Endothelial cell of umbilical vein (primary cell): Measurements from ENCODE around the gene MYLK2. TPM values are rescaled to one million over a fixed set of nuclear protein-coding genes. Genes with fewer than 3 reads are reported as not detected.

ENCODE experiments used
- BruUV-seq: library from RNA; stranded (reverse); fragments of 400-500 nt; replicated peaks from 2 replicates; lab custom pipeline; 2021; lab: Mats Ljungman, UMichigan
- CTCF ChIA-PET: fragments of 300-600, 350-600 bp; sonication (Branson Sonifier 250); formaldehyde crosslinking; loops from one replicate; lab custom pipeline; 2021; ENCODE audit warnings: antibody characterized with exemption, inconsistent platforms; lab: Charles Lee
- POLR2A ChIA-PET: fragments of 300-600, 350-600 bp; sonication (Branson Sonifier 250); formaldehyde crosslinking; loops from one replicate; lab custom pipeline; 2021; ENCODE audit warnings: antibody characterized with exemption, inconsistent platforms; lab: Charles Lee
- DNase-seq: peaks from one replicate; pipeline ENCODE4 v3.0.0-alpha.2; 2011; ENCODE audit warnings: low read depth, low spot score
- FAIRE-seq: peaks from 2 replicates; lab custom pipeline; 2011; peaks lifted over from hg19 to GRCh38; lab: Jason Lieb, UNC
- H2AFZ ChIP-seq: 2 replicates; pipeline ENCODE4 v1.6.0; 2012; ENCODE audit warnings: low read depth, low read length, control low read depth, inconsistent platforms
- H3K27ac ChIP-seq: 2 replicates; pipeline ENCODE4 v1.5.1; 2011; ENCODE audit warnings: low read depth, mild to moderate bottlenecking, control low read depth, low read length, moderate library complexity; ENCODE audit not compliant: insufficient read depth
- H3K27me3 ChIP-seq, 2 experiments: 2 replicates each; pipeline versions ENCODE4 v1.6.0 to v1.6.1; 2011; ENCODE audit warnings: low read length in 2 of 2, mixed read lengths in 1 of 2; ENCODE audit not compliant: control insufficient read depth in 2 of 2, insufficient read depth in 2 of 2
- H3K36me3 ChIP-seq, 2 experiments: 2 replicates in 1 of 2; 3 replicates in 1 of 2; pipeline ENCODE4 v1.5.1; 2011; ENCODE audit warnings: low read length in 2 of 2, mild to moderate bottlenecking in 1 of 2, moderate library complexity in 1 of 2; ENCODE audit not compliant: control insufficient read depth in 2 of 2, insufficient read depth in 2 of 2; ENCODE audit errors: extremely low read depth in 1 of 2
- H3K4me1 ChIP-seq: 3 replicates; pipeline ENCODE4 v1.5.1; 2011; ENCODE audit warnings: mild to moderate bottlenecking, low read length; ENCODE audit not compliant: control insufficient read depth, insufficient read depth; ENCODE audit errors: extremely low read depth
- H3K4me2 ChIP-seq: 2 replicates; pipeline ENCODE4 v1.6.1; 2011; ENCODE audit warnings: low read length, control low read depth, mixed read lengths; ENCODE audit not compliant: insufficient read depth
- H3K4me3 ChIP-seq, 3 experiments: fragments of 200-600 bp in 1 of 3; sonication (generic), shearing (Covaris generic) in 1 of 3; replicated peaks in 1 of 3; 2 replicates each; pipeline ENCODE4 v1.5.1; 2011 to 2016; ENCODE audit warnings: control low read depth in 3 of 3, low read length in 3 of 3, mild to moderate bottlenecking in 2 of 3, inconsistent platforms in 1 of 3, low read depth in 1 of 3, moderate library complexity in 1 of 3; ENCODE audit not compliant: insufficient read depth in 1 of 3
- H3K79me2 ChIP-seq: 2 replicates; pipeline ENCODE4 v1.6.0; 2012; ENCODE audit warnings: low read length, inconsistent platforms; ENCODE audit not compliant: control insufficient read depth, insufficient read depth
- H3K9ac ChIP-seq: replicated peaks from 2 replicates; pipeline ENCODE3; 2011; ENCODE audit warnings: low read length, control low read depth; ENCODE audit not compliant: insufficient read depth; ENCODE audit errors: extremely low read depth
- H3K9me1 ChIP-seq: replicated peaks from 3 replicates; pipeline ENCODE4 v1.6.0; 2011; ENCODE audit warnings: mild to moderate bottlenecking, low read length; ENCODE audit not compliant: control insufficient read depth, insufficient read depth; ENCODE audit errors: extremely low read depth
- H3K9me3 ChIP-seq: replicated peaks from 2 replicates; pipeline ENCODE4 v1.5.1; 2012; ENCODE audit warnings: low read length, inconsistent platforms; ENCODE audit not compliant: control insufficient read depth, insufficient read depth
- H4K20me1 ChIP-seq: replicated peaks from 2 replicates; pipeline ENCODE3; 2011; ENCODE audit warnings: mild to moderate bottlenecking, low read length; ENCODE audit not compliant: control insufficient read depth, insufficient read depth; ENCODE audit errors: extremely low read depth
- EZH2 ChIP-seq: IDR thresholded peaks from 2 replicates; pipeline ENCODE4 v1.6.1; 2012; ENCODE audit warnings: borderline replicate concordance, low read depth, mild to moderate bottlenecking, moderate library complexity, low read length, inconsistent platforms; ENCODE audit not compliant: severe bottlenecking
- FOS ChIP-seq: IDR thresholded peaks from 2 replicates; pipeline ENCODE4 v1.6.1; 2011; ENCODE audit warnings: mild to moderate bottlenecking, low read length, moderate library complexity, borderline replicate concordance; ENCODE audit not compliant: insufficient read depth
- GATA2 ChIP-seq: IDR thresholded peaks from 2 replicates; pipeline ENCODE4 v1.7.0; 2011; ENCODE audit warnings: low read depth, mild to moderate bottlenecking, moderate library complexity, mixed read lengths, low read length; ENCODE audit not compliant: insufficient read length, insufficient read depth
- JUN ChIP-seq: IDR thresholded peaks from 2 replicates; pipeline ENCODE4 v1.6.1; 2011; ENCODE audit warnings: borderline replicate concordance, low read depth; ENCODE audit not compliant: insufficient read length, insufficient read depth
- MYC ChIP-seq: IDR thresholded peaks from one replicate; pipeline ENCODE4 v1.6.1; 2011; ENCODE audit warnings: mild to moderate bottlenecking, low read depth, low read length
- POLR2A ChIP-seq: IDR thresholded peaks from 2 replicates; pipeline ENCODE4 v1.6.1; 2012; ENCODE audit warnings: low read depth, mild to moderate bottlenecking, control low read depth, low read length
- POLR2AphosphoS5 ChIP-seq: IDR thresholded peaks from 2 replicates; pipeline ENCODE4 v1.6.1; 2012; ENCODE audit warnings: low read depth, mild to moderate bottlenecking, control low read depth, low read length, moderate library complexity; ENCODE audit not compliant: insufficient read depth
- dilution Hi-C: fragments of 300-500 bp; cut with MboI; formaldehyde crosslinking; loops from one replicate; pipeline ENCODE4 v1.15.0; 2019; ENCODE audit warnings: low sequenced_read_pairs; ENCODE audit not compliant: extremely low pct_ligation_motif_present
- intact Hi-C: fragments of 100-400 bp; cut with micrococcal nuclease; formaldehyde crosslinking; loops from one replicate; pipeline ENCODE4 v1.10.0; 2022
- polyA plus RNA-seq, 4 experiments: library from polyadenylated mRNA; depleted of rRNA in 3 of 4; stranded (reverse) in 3 of 4; unstranded in 1 of 4; fragments of >200 nt; gene quantifications; 2 replicates each; pipeline versions ENCODE4 v1.2.1 to v1.2.3, GENCODE V29; 2011 to 2012; ENCODE audit warnings: missing spikeins in 1 of 4
- total RNA-seq: library from RNA; stranded (reverse); gene quantifications from 2 replicates; pipeline ENCODE4 v1.2.3, GENCODE V29; 2021
- TF ChIP-seq, protein P1 (sequence below): IDR thresholded peaks from 2 replicates; pipeline ENCODE4 v1.6.1; 2011; ENCODE audit not compliant: insufficient read depth, insufficient read length
- TF ChIP-seq, protein P2 (sequence below), 2 donors: IDR thresholded peaks; 1 replicate in 1 of 2; 2 replicates in 1 of 2; pipeline ENCODE4 v1.5.1; 2011; ENCODE audit warnings: low read length in 2 of 2, mild to moderate bottlenecking in 2 of 2, moderate library complexity in 2 of 2, control low read depth in 1 of 2, inconsistent platforms in 1 of 2, low read depth in 1 of 2; ENCODE audit not compliant: insufficient read depth in 1 of 2; ENCODE audit errors: extremely low read depth in 1 of 2

The MYLK2 gene
- total and polyA plus RNA-seq, 2 donors (not counting 3 experiments of a cell fraction or from before 2014, with no cell fraction given) = 2.6 to 2.7 TPM

DNA sequence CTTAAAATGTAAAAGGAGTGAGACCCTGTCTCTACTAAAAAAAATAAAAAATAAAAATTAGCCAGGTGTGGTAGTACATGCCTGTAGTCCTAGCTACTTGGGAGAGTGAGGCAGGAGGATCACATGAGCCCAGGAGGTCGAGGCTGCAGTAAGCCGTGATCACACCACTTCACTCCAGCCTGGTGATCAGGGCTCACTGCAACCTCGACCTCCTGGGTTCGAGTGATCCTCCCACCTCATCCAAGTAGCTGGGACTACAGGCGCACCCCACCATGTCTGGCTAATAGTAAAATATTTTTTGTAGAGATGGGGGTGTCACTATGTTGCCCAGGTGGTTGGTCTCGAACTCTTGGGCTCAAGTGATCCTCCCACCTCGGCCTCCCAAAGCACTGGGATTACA is 34.3 kb downstream of the MYLK2 start:
- BruUV-seq = no TSS peak
- Histone ChIP-seq H3K4me3 (no peak overlapping the region), H2AFZ (no peak overlapping the region), H4K20me1 (no peaks in the 10 kb centered on the region), H3K4me2 (no peak overlapping the region), H3K27ac (no peak overlapping the region), H3K79me2 (no peaks in the 10 kb centered on the region), H3K9me1 (no peaks in the 10 kb centered on the region), H3K36me3 (no peaks in the 10 kb centered on the region), H3K9me3 (no peaks in the 10 kb centered on the region), H3K9ac (no peak overlapping the region), H3K4me1 (no peaks in the 10 kb centered on the region), H3K27me3 (peaks cover 27 to 32% of the 10 kb centered on the region in 2 experiments)
- DNase-seq (no peak), FAIRE-seq (no peak)
- intact Hi-C loops = loop anchor here (2.0 kb wide), 1 partner anchor 799 kb away; no protein-coding TSS in a partner anchor
- dilution Hi-C loops = no loop called here
- ChIA-PET CTCF (interaction anchor here (0.8 to 18.2 kb wide), 15 partner anchors 18 to 799 kb away, joined by 3 to 619 read pairs (median 8); partner anchors contain the start of genes MYLK2 and PDRG1), POLR2A (no interaction called here)
- TF ChIP-seq GATA2 = no peak
- no peak for TF ChIP-seq POLR2AphosphoS5
- TF ChIP-seq POLR2A = no peak
- TF ChIP-seq, protein P1, sequence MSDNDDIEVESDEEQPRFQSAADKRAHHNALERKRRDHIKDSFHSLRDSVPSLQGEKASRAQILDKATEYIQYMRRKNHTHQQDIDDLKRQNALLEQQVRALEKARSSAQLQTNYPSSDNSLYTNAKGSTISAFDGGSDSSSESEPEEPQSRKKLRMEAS = no peak
- TF ChIP-seq FOS = no peak
- TF ChIP-seq, protein P2, sequence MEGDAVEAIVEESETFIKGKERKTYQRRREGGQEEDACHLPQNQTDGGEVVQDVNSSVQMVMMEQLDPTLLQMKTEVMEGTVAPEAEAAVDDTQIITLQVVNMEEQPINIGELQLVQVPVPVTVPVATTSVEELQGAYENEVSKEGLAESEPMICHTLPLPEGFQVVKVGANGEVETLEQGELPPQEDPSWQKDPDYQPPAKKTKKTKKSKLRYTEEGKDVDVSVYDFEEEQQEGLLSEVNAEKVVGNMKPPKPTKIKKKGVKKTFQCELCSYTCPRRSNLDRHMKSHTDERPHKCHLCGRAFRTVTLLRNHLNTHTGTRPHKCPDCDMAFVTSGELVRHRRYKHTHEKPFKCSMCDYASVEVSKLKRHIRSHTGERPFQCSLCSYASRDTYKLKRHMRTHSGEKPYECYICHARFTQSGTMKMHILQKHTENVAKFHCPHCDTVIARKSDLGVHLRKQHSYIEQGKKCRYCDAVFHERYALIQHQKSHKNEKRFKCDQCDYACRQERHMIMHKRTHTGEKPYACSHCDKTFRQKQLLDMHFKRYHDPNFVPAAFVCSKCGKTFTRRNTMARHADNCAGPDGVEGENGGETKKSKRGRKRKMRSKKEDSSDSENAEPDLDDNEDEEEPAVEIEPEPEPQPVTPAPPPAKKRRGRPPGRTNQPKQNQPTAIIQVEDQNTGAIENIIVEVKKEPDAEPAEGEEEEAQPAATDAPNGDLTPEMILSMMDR (IDR thresholded peaks at IDR 0.05; ENCODE audit: extremely low read depth in 1 of 2, insufficient read depth in 1 of 2, low read depth in 1 of 2, low read length in 2 of 2) = no peak
- TF ChIP-seq EZH2 = no peak
- no peak for TF ChIP-seq JUN
- TF ChIP-seq MYC = no peak
